ENCODE measurements around the gene NOTCH4. TPM values are rescaled to one million over a fixed set of nuclear protein-coding genes. Genes with fewer than 3 reads are reported as not detected.

NOTCH4 gene
- total and polyA plus RNA-seq, 12 donors: 7.1 to 136 (median 20.2) TPM

- H3K27ac ChIP-seq: peak overlapping the region in 2 of 5 donors; percentile 49 to 80
- no peaks in the 10 kb centered on the region for H3K9me3 ChIP-seq (replicated peaks in 1 of 3)
- peaks cover 0 to 60% of the 10 kb centered on the region in 2 donors for H3K36me3 ChIP-seq (replicated peaks in 1 of 2)
- no peaks in the 10 kb centered on the region for H3K27me3 ChIP-seq
- TF ChIP-seq, protein P1, sequence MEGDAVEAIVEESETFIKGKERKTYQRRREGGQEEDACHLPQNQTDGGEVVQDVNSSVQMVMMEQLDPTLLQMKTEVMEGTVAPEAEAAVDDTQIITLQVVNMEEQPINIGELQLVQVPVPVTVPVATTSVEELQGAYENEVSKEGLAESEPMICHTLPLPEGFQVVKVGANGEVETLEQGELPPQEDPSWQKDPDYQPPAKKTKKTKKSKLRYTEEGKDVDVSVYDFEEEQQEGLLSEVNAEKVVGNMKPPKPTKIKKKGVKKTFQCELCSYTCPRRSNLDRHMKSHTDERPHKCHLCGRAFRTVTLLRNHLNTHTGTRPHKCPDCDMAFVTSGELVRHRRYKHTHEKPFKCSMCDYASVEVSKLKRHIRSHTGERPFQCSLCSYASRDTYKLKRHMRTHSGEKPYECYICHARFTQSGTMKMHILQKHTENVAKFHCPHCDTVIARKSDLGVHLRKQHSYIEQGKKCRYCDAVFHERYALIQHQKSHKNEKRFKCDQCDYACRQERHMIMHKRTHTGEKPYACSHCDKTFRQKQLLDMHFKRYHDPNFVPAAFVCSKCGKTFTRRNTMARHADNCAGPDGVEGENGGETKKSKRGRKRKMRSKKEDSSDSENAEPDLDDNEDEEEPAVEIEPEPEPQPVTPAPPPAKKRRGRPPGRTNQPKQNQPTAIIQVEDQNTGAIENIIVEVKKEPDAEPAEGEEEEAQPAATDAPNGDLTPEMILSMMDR (IDR thresholded peaks at IDR 0.05): no peak
- TF ChIP-seq POLR2A (IDR thresholded peaks at IDR 0.05): no peak
- H3K4me3 ChIP-seq: no peak overlapping the region
- peaks cover 16 to 39% of the 10 kb centered on the region in 2 donors for H3K4me1 ChIP-seq (replicated peaks in 1 of 2)
- DNase-seq: peak in 1 of 7 donors; percentile 16
- intact Hi-C loops (cut with DNase I): no loop called here
- 59 to 73% (median 69%) methylated on average over 13 to 15 of the region's 15 CpGs for WGBS, 4 donors
These were observed 40.3 kb downstream of the NOTCH4 start for GRCh38 chr6:32183483-32184083.

DNA sequence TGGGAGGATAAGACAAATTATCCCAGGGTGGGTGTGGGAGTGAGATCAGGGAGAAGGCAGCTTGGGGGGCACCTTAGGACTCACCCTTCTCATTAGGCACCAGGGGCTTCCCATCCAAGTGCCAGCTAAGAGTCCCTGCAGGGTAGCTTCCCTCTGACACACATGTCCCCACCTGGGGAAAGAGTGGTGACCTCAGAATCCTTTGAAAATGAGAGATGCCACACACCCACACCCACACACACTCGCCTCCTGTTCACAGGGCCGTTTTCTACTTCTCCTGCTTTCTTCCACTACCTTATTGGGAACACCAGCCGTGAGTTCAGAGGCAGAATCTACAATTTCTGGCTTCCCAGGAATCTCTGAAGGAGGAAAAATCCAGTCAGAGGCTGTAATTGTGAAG is 40.8 kb downstream of the NOTCH4 start:
- WGBS, 4 donors: 74 to 83% (median 77%) methylated on average over 3 of the region's 3 CpGs
- Histone ChIP-seq H3K27ac (peak overlapping the region in 2 of 5 donors; percentile 49 to 80), H3K36me3 (replicated peaks in 1 of 2) (peaks cover 0 to 59% of the 10 kb centered on the region in 2 donors), H3K9me3 (replicated peaks in 1 of 3) (no peaks in the 10 kb centered on the region), H3K4me3 (no peak overlapping the region), H3K4me1 (replicated peaks in 1 of 2) (peaks cover 11 to 33% of the 10 kb centered on the region in 2 donors), H3K27me3 (no peaks in the 10 kb centered on the region)
- no peak for TF ChIP-seq POLR2A (IDR thresholded peaks at IDR 0.05)
- TF ChIP-seq, protein P1 (IDR thresholded peaks at IDR 0.05): no peak
- intact Hi-C loops (cut with DNase I): no loop called here
- DNase-seq: no peak

DNA sequence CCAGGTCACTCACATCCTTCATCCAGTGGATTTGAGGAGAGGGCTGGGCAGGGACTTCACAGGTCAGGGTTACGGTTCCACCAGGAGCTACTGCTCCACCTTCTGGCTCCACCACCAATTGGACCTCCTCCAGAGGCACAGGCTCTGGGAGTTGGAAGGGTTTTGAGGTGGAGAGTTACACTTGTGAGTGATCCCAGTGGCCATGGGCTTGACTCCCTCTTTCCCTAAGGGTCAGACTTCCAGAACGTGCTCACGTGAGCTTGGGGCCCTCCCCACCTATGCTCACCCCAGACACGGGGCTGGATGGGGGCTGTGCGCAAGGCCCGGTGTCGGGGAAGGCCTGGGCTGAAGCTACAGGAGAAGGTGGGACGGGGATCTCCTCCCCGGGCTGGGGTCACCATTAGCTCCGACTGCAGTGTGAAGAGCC is 41.3 kb downstream of the NOTCH4 start:
- Histone ChIP-seq H3K4me3 (no peak overlapping the region), H3K9me3 (replicated peaks in 1 of 3) (no peaks in the 10 kb centered on the region), H3K27ac (peak overlapping the region in 2 of 5 donors; percentile 49 to 80), H3K36me3 (replicated peaks in 1 of 2) (peaks cover 0 to 54% of the 10 kb centered on the region in 2 donors), H3K4me1 (replicated peaks in 1 of 2) (peaks cover 10 to 29% of the 10 kb centered on the region in 2 donors), H3K27me3 (no peaks in the 10 kb centered on the region)
- WGBS, 4 donors: 86 to 91% (median 89%) methylated on average over 10 of the region's 10 CpGs
- no peak for DNase-seq
- intact Hi-C loops (cut with DNase I): no loop called here
- TF ChIP-seq POLR2A (IDR thresholded peaks at IDR 0.05): no peak
- TF ChIP-seq, protein P1 (IDR thresholded peaks at IDR 0.05): no peak

DNA sequence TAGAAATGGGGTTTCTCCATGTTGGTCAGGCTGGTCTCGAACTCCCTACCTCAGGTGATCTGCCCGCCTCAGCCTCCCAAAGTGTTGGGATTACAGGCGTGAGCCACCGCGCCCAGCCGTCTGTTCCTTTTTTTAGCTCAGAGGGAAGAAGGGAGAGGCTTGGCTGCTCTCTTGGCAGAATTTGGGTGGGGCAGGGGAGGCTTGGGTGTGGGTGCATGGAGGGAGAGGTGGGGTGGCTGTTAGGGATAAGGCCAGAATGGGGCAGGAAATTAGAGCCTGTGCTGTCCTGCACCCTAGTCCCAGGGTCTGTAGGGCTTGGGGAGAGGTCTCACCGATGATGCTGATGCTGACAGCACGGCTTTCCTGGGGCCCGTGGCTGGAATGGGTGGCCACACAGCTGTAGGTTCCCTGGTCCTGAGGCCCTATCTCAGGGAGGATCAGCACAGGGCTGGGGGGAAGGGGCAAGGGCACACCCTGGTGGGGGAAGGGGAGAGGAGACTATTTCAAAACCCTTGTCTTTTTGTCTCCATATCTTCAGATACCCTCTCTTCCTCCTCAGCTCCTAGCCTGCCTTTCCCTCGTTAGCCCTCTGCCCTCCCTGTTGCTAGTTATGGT is 41.8 kb downstream of the NOTCH4 start:
- H3K36me3 ChIP-seq (replicated peaks in 1 of 2): peaks cover 0 to 48% of the 10 kb centered on the region in 2 donors
- WGBS, 4 donors: 72 to 90% (median 87%) methylated on average over 6 to 10 of the region's 10 CpGs
- no peaks in the 10 kb centered on the region for H3K9me3 ChIP-seq (replicated peaks in 1 of 3)
- intact Hi-C loops (cut with DNase I): no loop called here
- no peaks in the 10 kb centered on the region for H3K27me3 ChIP-seq
- no peak overlapping the region for H3K4me3 ChIP-seq
- H3K27ac ChIP-seq: peak overlapping the region in 2 of 5 donors; percentile 49 to 80
- TF ChIP-seq POLR2A (IDR thresholded peaks at IDR 0.05): no peak
- TF ChIP-seq, protein P1 (IDR thresholded peaks at IDR 0.05): no peak
- peaks cover 15 to 32% of the 10 kb centered on the region in 2 donors for H3K4me1 ChIP-seq (replicated peaks in 1 of 2)
- no peak for DNase-seq

Data from adrenal gland (tissue), 12 donors.